ENCODE measurements around the gene DLG5.

- TF ChIP-seq CTCF (IDR thresholded peaks at IDR 0.05): no peak
- no peak for TF ChIP-seq POLR2A (IDR thresholded peaks at IDR 0.05)
- no peak for TF ChIP-seq POLR2AphosphoS5 (IDR thresholded peaks at IDR 0.05)
Observed at GRCh38 chr10:77893386-77893785, 33.2 kb downstream of the DLG5 start.

Measured in prostate gland (tissue), 2 donors.